Measurements from ENCODE around the gene SLX4.

SLX4 gene

GRCh38 chr16:3575491-3575890, 35.9 kb downstream of the SLX4 start:
- no peak for TF ChIP-seq CTCF (IDR thresholded peaks at IDR 0.05; ENCODE audit: low read depth, low read length)
- H3K27ac ChIP-seq, result no peak overlapping the region
- H3K4me3 ChIP-seq (ENCODE audit: low read depth, low read length), result no peak overlapping the region
- H3K27me3 ChIP-seq (ENCODE audit: insufficient read depth, low read depth, severe bottlenecking), result no peaks in the 10 kb centered on the region
- peaks cover 5% of the 10 kb centered on the region for H3K9me3 ChIP-seq (ENCODE audit: severe bottlenecking)
- no peak for DNase-seq
- no peaks in the 10 kb centered on the region for H3K36me3 ChIP-seq

GRCh38 chr16:3574195-3574594, 37.2 kb downstream of the SLX4 start:
- Histone ChIP-seq H3K9me3 (ENCODE audit: severe bottlenecking) (peaks cover 7% of the 10 kb centered on the region), H3K36me3 (no peaks in the 10 kb centered on the region), H3K27me3 (ENCODE audit: insufficient read depth, low read depth, severe bottlenecking) (no peaks in the 10 kb centered on the region), H3K4me3 (ENCODE audit: low read depth, low read length) (no peak overlapping the region), H3K27ac (no peak overlapping the region)
- no peak for TF ChIP-seq CTCF (IDR thresholded peaks at IDR 0.05; ENCODE audit: low read depth, low read length)
- DNase-seq, result no peak

GRCh38 chr16:3573146-3573815, 38.1 kb downstream of the SLX4 start:
- no peaks in the 10 kb centered on the region for H3K27me3 ChIP-seq (ENCODE audit: insufficient read depth, low read depth, severe bottlenecking)
- no peak for DNase-seq
- no peak for TF ChIP-seq CTCF (IDR thresholded peaks at IDR 0.05; ENCODE audit: low read depth, low read length)
- H3K36me3 ChIP-seq, result no peaks in the 10 kb centered on the region
- H3K27ac ChIP-seq, result no peak overlapping the region
- H3K4me3 ChIP-seq (ENCODE audit: low read depth, low read length), result no peak overlapping the region
- H3K9me3 ChIP-seq (ENCODE audit: severe bottlenecking), result peaks cover 7% of the 10 kb centered on the region

GRCh38 chr16:3570420-3571062, 40.9 kb downstream of the SLX4 start:
- no peak overlapping the region for H3K27ac ChIP-seq
- no peaks in the 10 kb centered on the region for H3K36me3 ChIP-seq
- peaks cover 7% of the 10 kb centered on the region for H3K9me3 ChIP-seq (ENCODE audit: severe bottlenecking)
- no peak overlapping the region for H3K4me3 ChIP-seq (ENCODE audit: low read depth, low read length)
- TF ChIP-seq CTCF (IDR thresholded peaks at IDR 0.05; ENCODE audit: low read depth, low read length), result no peak
- no peak for DNase-seq
- H3K27me3 ChIP-seq (ENCODE audit: insufficient read depth, low read depth, severe bottlenecking), result no peaks in the 10 kb centered on the region

GRCh38 chr16:3569851-3570250, 41.6 kb downstream of the SLX4 start:
- H3K36me3 ChIP-seq, result no peaks in the 10 kb centered on the region
- no peaks in the 10 kb centered on the region for H3K27me3 ChIP-seq (ENCODE audit: insufficient read depth, low read depth, severe bottlenecking)
- peaks cover 7% of the 10 kb centered on the region for H3K9me3 ChIP-seq (ENCODE audit: severe bottlenecking)
- no peak overlapping the region for H3K27ac ChIP-seq
- TF ChIP-seq CTCF (IDR thresholded peaks at IDR 0.05; ENCODE audit: low read depth, low read length), result no peak
- H3K4me3 ChIP-seq (ENCODE audit: low read depth, low read length), result no peak overlapping the region
- no peak for DNase-seq
